HG03095 (cell line): ENCODE data around the gene PINK1.

Experiments
- ATAC-seq: cut with Tn5 transposase; IDR thresholded peaks from one replicate; pipeline ENCODE4 v1.9.1; 2021; ENCODE audit warnings: moderate library complexity; ENCODE audit not compliant: unreplicated experiment

The PINK1 gene

GRCh38 chr1:20610970-20611369 lies 22.3 kb upstream of the PINK1 start:
- no peak for ATAC-seq

GRCh38 chr1:20611652-20612051 lies 21.6 kb upstream of the PINK1 start:
- ATAC-seq, result no peak

GRCh38 chr1:20612221-20612746 lies 21.0 kb upstream of the PINK1 start:
- ATAC-seq, result no peak

GRCh38 chr1:20614131-20614579 lies 19.1 kb upstream of the PINK1 start:
- ATAC-seq, result no peak

GRCh38 chr1:20615946-20616846 lies 17.1 kb upstream of the PINK1 start:
- no peak for ATAC-seq

GRCh38 chr1:20616847-20617487 lies 16.3 kb upstream of the PINK1 start:
- no peak for ATAC-seq

GRCh38 chr1:20618550-20618949 lies 14.7 kb upstream of the PINK1 start:
- ATAC-seq, result no peak

GRCh38 chr1:20619999-20620398 lies 13.3 kb upstream of the PINK1 start:
- no peak for ATAC-seq

GRCh38 chr1:20621012-20621411 lies 12.2 kb upstream of the PINK1 start:
- ATAC-seq, result no peak

GRCh38 chr1:20624709-20625108 lies 8.5 kb upstream of the PINK1 start:
- ATAC-seq, result no peak

GRCh38 chr1:20625176-20626097 lies 7.8 kb upstream of the PINK1 start:
- ATAC-seq, result no peak

- ATAC-seq, result no peak
Measured at GRCh38 chr1:20626098-20626427, 7.2 kb upstream of the PINK1 start.

GRCh38 chr1:20626524-20626923 lies 6.7 kb upstream of the PINK1 start:
- ATAC-seq, result no peak

GRCh38 chr1:20630729-20631128 lies 2.5 kb upstream of the PINK1 start:
- ATAC-seq, result no peak

GRCh38 chr1:20632386-20632785 lies 872 bp upstream of the PINK1 start:
- no peak for ATAC-seq

GRCh38 chr1:20634065-20634593 lies 871 bp downstream of the PINK1 start:
- ATAC-seq, result no peak

GRCh38 chr1:20634594-20635084 lies 1.4 kb downstream of the PINK1 start:
- ATAC-seq, result no peak

GRCh38 chr1:20636785-20637347 lies 3.6 kb downstream of the PINK1 start:
- no peak for ATAC-seq

GRCh38 chr1:20640183-20640597 lies 6.9 kb downstream of the PINK1 start:
- ATAC-seq, result no peak

GRCh38 chr1:20641975-20642374 lies 8.7 kb downstream of the PINK1 start:
- ATAC-seq, result no peak
